CD4-positive, alpha-beta T cell treated with Interleukin-17A for 1 hour (primary cell): ENCODE measurements around the gene DCHS1.

Experiments
- DNase-seq: peaks from one replicate; pipeline ENCODE4 v3.0.0-alpha.2; 2020

The DCHS1 gene

DNA sequence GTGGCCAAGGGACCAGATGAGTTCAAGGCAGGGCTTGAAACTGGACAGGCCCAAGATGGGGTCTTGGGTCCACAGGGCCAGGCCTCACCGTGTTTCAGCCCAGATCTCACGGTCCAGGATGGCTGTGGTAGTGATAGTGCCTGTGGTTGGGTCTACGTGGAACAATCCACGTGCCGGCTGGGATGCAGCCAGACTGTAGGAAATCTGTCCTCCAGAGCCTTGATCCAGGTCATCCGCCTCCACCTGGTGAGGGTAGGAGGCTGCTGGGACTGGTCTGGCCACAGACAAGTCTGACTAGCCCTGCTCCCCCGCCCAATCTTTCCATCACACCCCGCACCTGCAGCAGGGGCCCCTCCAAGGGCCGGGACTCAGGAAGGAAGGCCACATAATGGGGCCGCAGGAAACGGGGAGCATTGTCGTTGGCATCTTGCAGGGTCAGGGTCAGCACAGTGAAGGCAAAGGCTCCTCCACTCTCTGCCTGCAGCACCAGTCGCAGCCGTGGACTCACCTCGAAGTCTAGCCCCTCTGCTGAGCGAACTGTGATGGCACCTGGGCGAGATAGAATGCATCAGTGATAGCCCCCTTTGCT is 29.7 kb downstream of the DCHS1 start:
- DNase-seq: no peak

- no peak for DNase-seq
These were observed 30.3 kb downstream of the DCHS1 start for GRCh38 chr11:6625156-6625831.

DNA sequence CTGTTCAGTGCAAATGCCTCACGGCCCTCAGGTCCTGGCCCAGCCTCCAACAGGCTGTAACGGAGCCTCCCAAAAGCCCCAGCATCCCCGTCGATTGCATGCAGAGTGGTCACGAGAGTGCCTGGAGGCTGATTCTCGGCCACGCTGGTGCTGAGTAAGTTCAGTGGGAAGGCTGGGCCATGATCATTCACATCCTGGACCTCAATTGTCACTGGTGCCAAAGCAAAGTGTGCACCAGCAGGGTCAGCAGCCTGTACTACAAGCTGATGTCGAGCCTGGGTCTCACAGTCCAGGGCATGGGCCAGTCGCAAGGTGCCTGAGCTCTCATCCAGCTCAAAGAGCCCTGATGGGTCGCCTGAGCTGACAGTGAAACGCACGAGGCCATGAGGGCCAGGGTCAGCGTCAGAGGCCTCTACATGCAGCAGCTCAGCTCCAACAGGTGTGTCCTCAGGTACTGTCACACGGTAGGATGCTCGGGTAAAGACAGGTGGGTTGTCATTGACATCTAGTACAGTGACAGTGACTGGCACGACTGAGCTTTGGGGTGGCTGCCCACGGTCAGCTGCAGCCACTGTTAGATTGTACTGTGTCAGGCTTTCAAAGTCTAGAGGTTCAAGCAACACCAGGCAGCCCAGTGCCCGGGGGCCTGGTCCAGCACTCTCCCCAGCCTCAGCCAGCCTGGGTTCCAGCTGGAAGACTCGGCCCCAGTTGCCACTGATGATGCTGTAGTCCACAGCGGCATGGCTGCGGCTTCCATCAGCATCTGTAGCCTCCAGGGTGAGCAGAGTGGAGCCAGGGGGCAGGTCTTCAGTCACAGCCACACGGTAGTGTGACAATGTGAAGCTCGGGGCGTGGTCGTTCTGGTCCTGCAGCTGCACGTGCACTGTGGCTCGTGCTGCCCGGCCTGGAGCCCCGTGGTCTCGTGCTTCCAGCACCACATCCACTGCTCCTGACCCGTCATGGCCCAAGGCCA is 31.9 kb downstream of the DCHS1 start:
- DNase-seq: no peak

DNA sequence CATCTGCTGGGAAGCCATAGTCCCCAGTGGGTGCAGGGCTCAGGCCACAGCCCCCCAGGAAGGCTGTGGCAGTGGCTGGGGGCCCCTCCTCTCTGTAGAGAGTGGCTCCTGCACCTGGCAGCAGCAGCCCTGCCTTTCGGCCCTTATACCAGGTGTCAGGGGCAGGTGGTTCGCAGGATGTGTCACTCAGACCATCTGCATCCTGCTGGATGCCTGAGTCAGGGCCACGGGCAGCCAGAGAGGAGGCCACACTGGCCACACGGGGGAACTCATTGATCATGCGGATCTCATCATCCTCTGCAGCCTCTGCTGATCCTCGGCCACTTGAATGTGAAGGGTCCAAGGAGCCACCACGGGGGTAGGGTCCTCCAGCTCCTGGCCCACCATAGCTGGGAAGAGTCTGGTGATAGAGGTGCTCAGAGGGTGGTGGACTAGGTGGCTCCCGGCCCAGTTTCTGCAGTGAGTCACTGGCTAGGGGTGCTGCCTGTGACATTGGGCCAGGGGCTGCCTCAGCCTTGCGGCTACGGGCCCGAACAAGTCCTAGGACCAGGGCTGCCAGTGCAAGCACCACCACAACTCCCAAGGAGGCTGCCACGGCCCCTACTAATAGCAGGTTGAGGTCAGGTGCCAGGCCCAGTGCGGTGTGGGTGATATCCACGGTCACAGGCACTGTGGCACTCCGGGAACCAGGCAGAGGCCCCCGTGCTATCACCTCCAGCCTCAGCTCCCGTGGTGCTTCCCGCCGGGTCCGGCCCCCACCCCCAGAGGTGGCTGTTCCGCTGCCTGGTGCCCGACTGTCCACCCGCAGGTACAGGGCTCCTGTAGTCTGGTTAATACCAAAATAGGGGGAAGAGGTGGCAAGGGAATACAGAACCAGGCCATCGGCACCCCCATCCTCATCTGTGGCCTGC is 33.1 kb downstream of the DCHS1 start:
- no peak for DNase-seq

DNA sequence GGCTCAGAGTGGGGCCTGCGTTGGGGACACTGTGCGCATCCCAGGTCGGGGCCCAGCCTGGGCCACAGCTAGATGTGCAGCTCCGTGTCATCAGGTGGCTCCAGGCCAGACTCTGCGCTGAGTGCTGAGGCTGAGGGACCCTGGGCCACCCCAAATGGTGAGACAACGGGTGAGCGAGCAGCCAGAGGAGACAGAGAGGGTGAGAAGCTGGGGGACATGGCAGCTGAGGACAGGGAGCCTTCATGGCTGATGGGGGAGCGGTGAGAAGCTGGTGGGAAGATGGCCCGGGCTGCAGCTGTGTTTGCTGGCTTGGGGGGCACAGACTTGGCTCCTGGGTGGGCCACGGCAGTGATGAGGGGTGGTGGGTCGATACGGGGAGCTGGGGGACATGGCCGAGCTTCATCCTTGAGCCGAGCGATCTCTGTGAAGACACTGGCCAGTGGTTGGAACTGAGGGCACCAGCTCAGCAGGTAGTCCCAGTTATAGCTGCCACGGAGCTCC is 33.8 kb downstream of the DCHS1 start:
- DNase-seq: no peak

DNA sequence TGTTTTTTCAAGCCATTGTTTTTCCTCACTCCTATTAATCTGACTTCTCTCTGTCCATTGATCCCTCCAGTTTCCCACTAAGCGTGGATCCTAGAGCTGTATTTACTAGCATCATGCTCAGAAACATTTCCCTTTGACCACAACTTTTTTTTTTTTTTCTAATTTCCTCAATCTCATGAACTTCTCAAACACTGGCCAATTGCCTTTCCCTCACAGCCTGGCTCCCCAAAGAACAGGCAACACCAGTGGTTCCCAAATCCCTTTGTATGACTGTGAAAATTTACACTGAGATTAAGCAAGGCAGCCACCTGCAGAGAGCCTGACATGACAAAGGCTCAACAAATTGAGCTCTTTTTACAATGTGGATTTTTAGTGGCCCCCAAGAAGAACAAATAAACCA is 35.0 kb downstream of the DCHS1 start:
- no peak for DNase-seq

- DNase-seq: peak; percentile 94
These were observed 36.4 kb downstream of the DCHS1 start, which contains the start of gene TPP1 for GRCh38 chr11:6619004-6619745. Gene TPP1 (minus strand): TSS chr11:6619422. CDS start chr11:6619400, 22 bp downstream.

DNA sequence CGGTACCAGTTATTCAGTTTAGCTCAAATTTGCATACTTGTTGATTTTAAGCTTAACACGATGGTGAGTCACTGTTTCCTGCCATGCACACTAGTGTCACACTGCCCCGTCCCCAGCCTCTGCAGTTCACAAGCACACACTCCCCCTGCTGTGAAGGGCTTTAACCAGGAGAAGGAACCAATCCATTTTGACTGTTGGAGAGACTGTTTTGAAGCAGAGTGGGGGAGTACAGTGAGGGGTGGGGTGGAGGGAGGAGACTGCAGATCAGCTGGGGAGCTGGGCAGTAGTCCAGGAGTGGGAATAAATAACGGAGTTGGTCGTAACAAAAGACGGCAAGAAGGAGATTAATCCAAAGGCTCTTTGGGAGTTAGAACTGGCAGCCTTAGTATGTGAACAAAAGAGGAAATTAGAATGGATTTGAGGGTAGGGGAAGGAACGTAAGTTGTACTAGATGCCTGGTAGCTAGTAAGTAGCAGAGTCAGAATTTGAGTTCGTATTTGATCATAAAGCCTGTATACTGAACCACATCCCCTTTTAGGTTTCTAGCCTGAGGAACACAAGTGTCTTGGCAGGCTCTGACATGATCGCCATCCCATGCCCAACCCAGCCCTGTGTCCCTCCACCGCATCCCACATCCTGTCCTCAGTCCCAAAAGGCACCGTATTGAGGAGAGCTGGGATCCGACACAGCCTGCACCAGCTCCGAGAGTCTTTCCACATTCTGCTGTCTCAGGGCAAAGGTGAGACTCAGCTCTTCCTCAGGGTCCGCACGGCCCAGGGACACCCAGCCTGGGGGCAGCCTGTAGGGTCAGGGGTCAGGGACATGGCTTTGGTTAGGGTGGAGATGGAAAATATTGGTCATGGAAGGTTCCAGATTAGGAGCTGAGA is 37.2 kb downstream of the DCHS1 start:
- DNase-seq: peak; percentile 81

- no peak for DNase-seq
These were observed 38.3 kb downstream of the DCHS1 start for GRCh38 chr11:6617315-6617781.

DNA sequence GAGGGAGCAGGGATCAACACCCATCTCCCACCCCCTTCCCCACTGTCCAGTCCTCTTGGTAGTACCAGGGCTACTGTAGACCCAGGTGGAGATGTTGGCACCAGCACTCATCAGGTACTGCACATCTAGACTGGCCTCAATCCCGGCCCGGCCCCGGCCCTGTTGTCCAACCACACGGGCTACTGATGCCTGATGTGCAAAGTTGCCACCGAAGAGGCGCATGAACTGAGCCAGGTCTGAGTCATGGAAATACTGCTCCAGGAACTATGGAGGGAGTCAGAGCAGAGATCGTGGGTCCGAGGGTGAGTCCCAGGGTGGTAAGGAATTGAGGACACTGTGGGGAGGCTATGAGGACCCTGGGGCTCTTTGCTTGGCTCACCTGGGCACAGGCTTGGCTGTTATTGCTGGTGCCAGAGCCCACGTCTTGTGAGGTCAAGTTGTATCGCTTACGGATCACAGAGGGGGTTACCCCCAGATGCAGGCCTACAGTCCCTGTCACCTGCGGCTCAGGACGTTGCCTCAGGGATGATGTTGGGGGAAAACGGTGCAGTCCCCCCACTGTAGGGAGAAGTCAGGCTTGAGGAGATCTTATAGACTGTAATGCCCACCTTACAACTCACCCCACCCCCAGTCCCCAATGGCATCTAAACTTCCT is 38.9 kb downstream of the DCHS1 start:
- DNase-seq: no peak

DNA sequence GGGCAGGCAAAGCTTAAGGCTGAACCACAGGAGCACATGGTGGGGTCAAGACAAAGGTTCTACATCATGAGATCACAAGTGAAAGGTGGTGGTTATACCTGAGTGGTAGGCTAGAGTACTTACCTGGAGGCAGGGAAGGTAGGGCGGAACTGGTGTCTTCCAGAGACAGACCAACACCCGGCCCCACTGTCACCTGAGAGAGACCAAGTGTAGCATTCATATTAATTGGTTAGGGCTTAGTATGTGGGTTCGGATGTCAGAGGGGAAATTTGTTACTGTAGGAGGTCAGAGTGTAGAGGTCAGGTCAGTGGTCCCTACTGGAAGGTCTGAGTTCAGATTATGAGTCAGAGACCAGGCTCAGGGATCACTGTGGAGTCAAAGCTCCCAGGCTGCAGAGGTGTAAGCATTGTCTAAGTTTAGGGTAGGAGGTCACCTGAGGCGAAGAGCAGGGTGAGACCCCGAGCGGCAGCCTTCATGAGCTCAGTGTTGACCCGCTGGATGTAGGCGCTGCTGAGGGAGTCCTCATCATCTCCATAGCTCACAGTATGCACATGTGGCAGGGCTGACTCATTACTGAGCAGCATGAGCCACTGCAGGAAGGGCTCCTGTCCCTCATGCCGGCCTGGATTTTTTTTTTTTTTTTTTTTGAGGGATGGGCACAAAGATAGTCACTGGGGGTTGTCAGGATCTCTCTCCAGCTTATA is 39.6 kb downstream of the DCHS1 start:
- no peak for DNase-seq

DNA sequence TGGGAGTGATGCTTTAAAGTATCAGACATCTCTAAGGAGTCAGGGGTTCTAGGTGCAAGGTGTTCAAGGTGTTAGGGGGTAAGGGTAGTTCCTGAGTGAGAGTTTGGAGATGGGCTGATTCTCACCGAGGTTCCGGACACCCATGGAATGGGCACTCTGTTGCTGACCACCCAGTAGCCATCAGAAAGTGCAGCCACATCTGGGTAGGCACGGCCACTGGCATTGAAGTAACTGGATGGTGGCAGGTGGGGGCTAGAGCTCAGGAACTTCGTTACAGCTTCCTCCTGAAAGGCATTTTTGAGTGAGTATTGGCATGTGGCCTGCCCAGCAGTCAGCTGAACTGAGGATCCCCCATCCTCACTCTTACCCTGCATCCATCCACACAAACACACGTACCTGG is 40.6 kb downstream of the DCHS1 start:
- no peak for DNase-seq

- no peak for DNase-seq
These were observed 41.2 kb downstream of the DCHS1 start for GRCh38 chr11:6614446-6614845.

- no peak for DNase-seq
These were observed 42.1 kb downstream of the DCHS1 start for GRCh38 chr11:6613496-6613895.

GRCh38 chr11:6612213-6613041 is 43.2 kb downstream of the DCHS1 start, which contains the start of gene TAF10:
Gene TAF10 (minus strand): TSS chr11:6612216. CDS start chr11:6612189, 27 bp downstream.
- DNase-seq: peak; percentile 96

DNA sequence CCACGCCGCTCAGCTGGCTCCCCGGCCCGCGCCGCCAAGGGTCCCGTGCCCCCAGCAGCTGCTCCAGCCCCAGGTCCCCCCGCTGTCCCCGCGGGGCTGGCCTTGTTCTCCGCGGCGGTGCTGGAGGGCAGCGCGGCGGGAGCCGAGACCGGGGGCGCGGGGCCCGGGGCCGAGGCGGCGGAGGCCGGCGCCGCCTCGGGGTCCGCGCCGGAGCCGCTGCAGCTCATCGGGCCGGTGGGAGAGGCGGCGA is 43.7 kb downstream of the DCHS1 start:
- DNase-seq: no peak

- peak; percentile 41 for DNase-seq
These were observed 44.3 kb downstream of the DCHS1 start for GRCh38 chr11:6611092-6611962.
